ENCODE data around the gene SLC7A11. TPM values are rescaled to one million over a fixed set of nuclear protein-coding genes. Genes with fewer than 3 reads are reported as not detected.

The SLC7A11 gene
- total and polyA plus RNA-seq, 2 of the 4 experiments (the other 2 are of a cell fraction) = 8.3 to 24.7 TPM

DNA sequence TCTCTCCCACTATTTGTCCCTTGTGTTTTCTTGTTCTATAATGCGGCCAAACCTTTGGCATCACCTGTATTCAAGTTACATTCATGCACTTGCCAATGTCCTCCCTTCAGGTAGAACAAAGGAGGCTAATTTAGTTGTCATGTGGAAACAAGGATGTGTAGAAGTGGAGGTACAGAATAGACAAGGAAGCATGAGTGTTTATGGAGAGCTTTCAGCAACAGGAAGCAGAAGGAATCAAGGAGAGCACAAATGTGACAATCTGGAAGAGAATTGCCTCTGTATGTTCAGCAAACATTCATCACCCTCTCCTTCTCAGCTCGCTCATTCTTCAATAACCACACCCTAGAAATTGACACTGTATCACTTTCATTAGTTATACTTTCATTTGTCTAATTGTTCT is 103.4 kb downstream of the SLC7A11 start:
- no peak overlapping the region for H2BK5ac ChIP-seq (ENCODE audit: low read depth, low read length, poor library complexity, severe bottlenecking)
- H3K14ac ChIP-seq (replicated peaks; ENCODE audit: low read depth, low read length) = no peak overlapping the region
- dilution Hi-C loops (cut with HindIII; ENCODE audit: low sequenced_read_pairs, unreplicated experiment) = no loop called here
- H3K4me1 ChIP-seq (ENCODE audit: control insufficient read depth, insufficient read depth, low read length) = no peaks in the 10 kb centered on the region; the same call in 1 of the 2 replicates
- H3K4me2 ChIP-seq (ENCODE audit: low read depth, low read length) = no peak overlapping the region
- H4K20me1 ChIP-seq (ENCODE audit: insufficient read depth, low read length) = no peaks in the 10 kb centered on the region
- intact Hi-C loops (cut with micrococcal nuclease) = no loop called here
- no peak overlapping the region for H3K56ac ChIP-seq (ENCODE audit: extremely low read depth, insufficient read depth, low read length)
- H3K9me3 ChIP-seq (ENCODE audit: control insufficient read depth, insufficient read depth, low read length) = no peaks in the 10 kb centered on the region
- in situ Hi-C loops (cut with MboI; ENCODE audit: low sequenced_read_pairs) = no loop called here
- no peak overlapping the region for H3K4ac ChIP-seq (ENCODE audit: low read depth, low read length)
- H4K91ac ChIP-seq (ENCODE audit: insufficient read depth, low read depth, low read length) = no peak overlapping the region
- no peak overlapping the region for H2AK9ac ChIP-seq (replicated peaks; ENCODE audit: low read depth, low read length, poor library complexity)
- H3K27me3 ChIP-seq (ENCODE audit: control insufficient read depth, insufficient read depth, low read length) = no peaks in the 10 kb centered on the region
- TF ChIP-seq MAFK (IDR thresholded peaks at IDR 0.05; ENCODE audit: low read depth, low read length) (no peak), FOS (IDR thresholded peaks at IDR 0.05; ENCODE audit: low read depth, low read length) (no peak), CEBPB (IDR thresholded peaks at IDR 0.05; ENCODE audit: low read depth, low read length) (no peak), RCOR1 (IDR thresholded peaks at IDR 0.05; ENCODE audit: insufficient replicate concordance, low read length) (no peak), RFX5 (IDR thresholded peaks at IDR 0.05; ENCODE audit: low read depth, low read length) (no peak), SMC3 (IDR thresholded peaks at IDR 0.05; ENCODE audit: low read depth, low read length) (no peak), BHLHE40 (IDR thresholded peaks at IDR 0.05; ENCODE audit: low read depth, low read length) (no peak), MXI1 (IDR thresholded peaks at IDR 0.05; ENCODE audit: borderline replicate concordance, low read depth, low read length) (no peak), CHD1 (IDR thresholded peaks at IDR 0.05; ENCODE audit: low read depth, low read length) (no peak), POLR2A (IDR thresholded peaks at IDR 0.05; ENCODE audit: low read depth, low read length) (no peak), NFE2L2 (IDR thresholded peaks at IDR 0.05; ENCODE audit: low read depth, low read length) (no peak), RAD21 (IDR thresholded peaks at IDR 0.05; ENCODE audit: low read length) (no peak), MAZ (IDR thresholded peaks at IDR 0.05; ENCODE audit: borderline replicate concordance, low read depth, low read length) (no peak)
- TF ChIP-seq, protein P1, sequence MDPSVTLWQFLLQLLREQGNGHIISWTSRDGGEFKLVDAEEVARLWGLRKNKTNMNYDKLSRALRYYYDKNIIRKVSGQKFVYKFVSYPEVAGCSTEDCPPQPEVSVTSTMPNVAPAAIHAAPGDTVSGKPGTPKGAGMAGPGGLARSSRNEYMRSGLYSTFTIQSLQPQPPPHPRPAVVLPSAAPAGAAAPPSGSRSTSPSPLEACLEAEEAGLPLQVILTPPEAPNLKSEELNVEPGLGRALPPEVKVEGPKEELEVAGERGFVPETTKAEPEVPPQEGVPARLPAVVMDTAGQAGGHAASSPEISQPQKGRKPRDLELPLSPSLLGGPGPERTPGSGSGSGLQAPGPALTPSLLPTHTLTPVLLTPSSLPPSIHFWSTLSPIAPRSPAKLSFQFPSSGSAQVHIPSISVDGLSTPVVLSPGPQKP (IDR thresholded peaks at IDR 0.05; ENCODE audit: borderline replicate concordance, low read depth, low read length) = no peak
- TF ChIP-seq, protein P2, sequence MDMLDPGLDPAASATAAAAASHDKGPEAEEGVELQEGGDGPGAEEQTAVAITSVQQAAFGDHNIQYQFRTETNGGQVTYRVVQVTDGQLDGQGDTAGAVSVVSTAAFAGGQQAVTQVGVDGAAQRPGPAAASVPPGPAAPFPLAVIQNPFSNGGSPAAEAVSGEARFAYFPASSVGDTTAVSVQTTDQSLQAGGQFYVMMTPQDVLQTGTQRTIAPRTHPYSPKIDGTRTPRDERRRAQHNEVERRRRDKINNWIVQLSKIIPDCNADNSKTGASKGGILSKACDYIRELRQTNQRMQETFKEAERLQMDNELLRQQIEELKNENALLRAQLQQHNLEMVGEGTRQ (IDR thresholded peaks at IDR 0.05; ENCODE audit: low read depth, low read length) = no peak
- TF ChIP-seq, protein P3, sequence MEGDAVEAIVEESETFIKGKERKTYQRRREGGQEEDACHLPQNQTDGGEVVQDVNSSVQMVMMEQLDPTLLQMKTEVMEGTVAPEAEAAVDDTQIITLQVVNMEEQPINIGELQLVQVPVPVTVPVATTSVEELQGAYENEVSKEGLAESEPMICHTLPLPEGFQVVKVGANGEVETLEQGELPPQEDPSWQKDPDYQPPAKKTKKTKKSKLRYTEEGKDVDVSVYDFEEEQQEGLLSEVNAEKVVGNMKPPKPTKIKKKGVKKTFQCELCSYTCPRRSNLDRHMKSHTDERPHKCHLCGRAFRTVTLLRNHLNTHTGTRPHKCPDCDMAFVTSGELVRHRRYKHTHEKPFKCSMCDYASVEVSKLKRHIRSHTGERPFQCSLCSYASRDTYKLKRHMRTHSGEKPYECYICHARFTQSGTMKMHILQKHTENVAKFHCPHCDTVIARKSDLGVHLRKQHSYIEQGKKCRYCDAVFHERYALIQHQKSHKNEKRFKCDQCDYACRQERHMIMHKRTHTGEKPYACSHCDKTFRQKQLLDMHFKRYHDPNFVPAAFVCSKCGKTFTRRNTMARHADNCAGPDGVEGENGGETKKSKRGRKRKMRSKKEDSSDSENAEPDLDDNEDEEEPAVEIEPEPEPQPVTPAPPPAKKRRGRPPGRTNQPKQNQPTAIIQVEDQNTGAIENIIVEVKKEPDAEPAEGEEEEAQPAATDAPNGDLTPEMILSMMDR (conservative IDR thresholded peaks at IDR 0.05; ENCODE audit: low read depth, low read length) = no peak
- WGBS, 2 experiments (ENCODE audit: extremely low coverage in 2 of 2, insufficient read length in 1 of 2) = no CpG with 5 or more reads among the region's 2 CpGs
- H3K27ac ChIP-seq (ENCODE audit: insufficient read depth, low read length) = no peak overlapping the region
- no peak overlapping the region for H3K23ac ChIP-seq (ENCODE audit: low read depth, low read length)
- no peak overlapping the region for H2BK15ac ChIP-seq (ENCODE audit: low read depth, low read length)
- H3K4me3 ChIP-seq (ENCODE audit: insufficient read depth, low read depth, low read length) = no peak overlapping the region
- no peak overlapping the region for H2AK5ac ChIP-seq (ENCODE audit: low read depth, low read length)
- no peak overlapping the region for H2AFZ ChIP-seq (replicated peaks; ENCODE audit: low read length, poor library complexity)
- BruUV-seq (replicated peaks) = no TSS peak
- ChIA-PET CTCF (no interaction called here), POLR2A (ENCODE audit: unreplicated experiment) (no interaction called here)
- H4K8ac ChIP-seq (ENCODE audit: low read depth in 2 of 2, low read length in 2 of 2) = no peak overlapping the region
- DNase-seq (no peak), ATAC-seq (ENCODE audit: low read depth) (no peak)
- no peak overlapping the region for H2BK120ac ChIP-seq (ENCODE audit: low read depth, low read length)
- H3K79me1 ChIP-seq (ENCODE audit: low read depth in 1 of 2, low read length in 2 of 2) = no peaks in the 10 kb centered on the region
- no peaks in the 10 kb centered on the region for H3K36me3 ChIP-seq (ENCODE audit: control insufficient read depth, insufficient read depth, low read length)
- no peak overlapping the region for H3K9ac ChIP-seq (ENCODE audit: low read depth, low read length)
- no peak overlapping the region for H2BK20ac ChIP-seq (ENCODE audit: low read depth, low read length)
- H4K5ac ChIP-seq (ENCODE audit: low read depth, low read length) = no peak overlapping the region; the same call in 1 of the 2 replicates
- H3K18ac ChIP-seq (ENCODE audit: low read depth, low read length) = no peak overlapping the region
- H3K9me1 ChIP-seq (ENCODE audit: insufficient read depth, low read length) = no peaks in the 10 kb centered on the region

Data from IMR-90 (cell line).